Type B pancreatic cell (in vitro differentiated cells): ENCODE data around the gene FAM171A2. TPM values are rescaled to one million over a fixed set of nuclear protein-coding genes. Genes with fewer than 3 reads are reported as not detected.

Experiments used
- DNase-seq: peaks from one replicate; pipeline ENCODE4 v3.0.0; 2021; ENCODE audit warnings: mixed read lengths; ENCODE audit not compliant: unreplicated experiment; ENCODE audit errors: extremely low spot score
- H3K27ac Mint-ChIP-seq: 2 replicates; pipeline ENCODE4 v1.8.0; 2021; ENCODE audit warnings: mild to moderate bottlenecking, mixed read lengths
- H3K27me3 Mint-ChIP-seq: 2 replicates; pipeline ENCODE4 v1.8.0; 2021; ENCODE audit warnings: mixed read lengths
- H3K36me3 Mint-ChIP-seq: 2 replicates; pipeline ENCODE4 v1.8.0; 2021; ENCODE audit warnings: mixed read lengths
- H3K4me1 Mint-ChIP-seq: one replicate; pipeline ENCODE4 v1.8.0; 2021; ENCODE audit warnings: mixed read lengths; ENCODE audit not compliant: unreplicated experiment
- H3K4me3 Mint-ChIP-seq: 2 replicates; pipeline ENCODE4 v1.8.0; 2021; ENCODE audit warnings: mild to moderate bottlenecking, mixed read lengths
- H3K9me3 Mint-ChIP-seq: 2 replicates; pipeline ENCODE4 v1.8.0; 2021; ENCODE audit warnings: mixed read lengths
- total RNA-seq: library from RNA; stranded (reverse); gene quantifications from 2 replicates; pipeline ENCODE4 v1.2.1, GENCODE V29; 2021; ENCODE audit warnings: low replicate concordance
- TF ChIP-seq, protein P1 (sequence below): fragments of 200-600 bp; sonication (generic); conservative IDR thresholded peaks from 2 replicates; pipeline ENCODE4 v1.5.0; 2021; ENCODE audit warnings: antibody characterized with exemption, mild to moderate bottlenecking

FAM171A2 gene
- total RNA-seq, 1 donor from 2014 or later: 34.7 TPM

- Mint-ChIP-seq H3K4me1 (no peaks in the 10 kb centered on the region), H3K9me3 (no peaks in the 10 kb centered on the region), H3K27me3 (peaks cover 27% of the 10 kb centered on the region), H3K27ac (no peak overlapping the region), H3K4me3 (peak overlapping the region; percentile 17), H3K36me3 (peaks cover 9% of the 10 kb centered on the region)
- TF ChIP-seq, protein P1, sequence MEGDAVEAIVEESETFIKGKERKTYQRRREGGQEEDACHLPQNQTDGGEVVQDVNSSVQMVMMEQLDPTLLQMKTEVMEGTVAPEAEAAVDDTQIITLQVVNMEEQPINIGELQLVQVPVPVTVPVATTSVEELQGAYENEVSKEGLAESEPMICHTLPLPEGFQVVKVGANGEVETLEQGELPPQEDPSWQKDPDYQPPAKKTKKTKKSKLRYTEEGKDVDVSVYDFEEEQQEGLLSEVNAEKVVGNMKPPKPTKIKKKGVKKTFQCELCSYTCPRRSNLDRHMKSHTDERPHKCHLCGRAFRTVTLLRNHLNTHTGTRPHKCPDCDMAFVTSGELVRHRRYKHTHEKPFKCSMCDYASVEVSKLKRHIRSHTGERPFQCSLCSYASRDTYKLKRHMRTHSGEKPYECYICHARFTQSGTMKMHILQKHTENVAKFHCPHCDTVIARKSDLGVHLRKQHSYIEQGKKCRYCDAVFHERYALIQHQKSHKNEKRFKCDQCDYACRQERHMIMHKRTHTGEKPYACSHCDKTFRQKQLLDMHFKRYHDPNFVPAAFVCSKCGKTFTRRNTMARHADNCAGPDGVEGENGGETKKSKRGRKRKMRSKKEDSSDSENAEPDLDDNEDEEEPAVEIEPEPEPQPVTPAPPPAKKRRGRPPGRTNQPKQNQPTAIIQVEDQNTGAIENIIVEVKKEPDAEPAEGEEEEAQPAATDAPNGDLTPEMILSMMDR: no peak
- DNase-seq: no peak
These were observed 42.2 kb downstream of the FAM171A2 start for GRCh38 chr17:44321246-44322120.

DNA sequence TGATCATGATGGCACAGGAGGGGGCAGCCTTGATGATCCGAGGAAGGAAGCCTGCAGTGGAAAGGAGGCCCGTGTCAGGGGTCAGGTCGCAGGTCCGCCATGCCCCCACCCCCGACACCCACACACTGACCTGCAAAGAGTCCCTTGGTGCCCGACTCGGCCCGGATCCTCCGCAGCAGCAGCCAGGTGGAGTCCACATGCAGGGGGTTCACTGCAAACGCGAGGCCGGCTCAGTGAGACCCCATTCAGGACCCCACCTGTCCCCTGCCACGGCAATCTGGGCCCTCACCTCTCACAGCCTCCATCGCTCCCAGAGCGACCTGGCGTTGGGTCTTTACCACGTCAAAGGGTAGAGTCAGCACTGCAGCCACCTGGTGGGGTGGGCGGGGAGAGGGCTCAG, 43.6 kb downstream of the FAM171A2 start:
- H3K27ac Mint-ChIP-seq: no peak overlapping the region
- H3K9me3 Mint-ChIP-seq: no peaks in the 10 kb centered on the region
- no peak overlapping the region for H3K4me3 Mint-ChIP-seq
- H3K27me3 Mint-ChIP-seq: peaks cover 38% of the 10 kb centered on the region
- DNase-seq: no peak
- TF ChIP-seq, protein P1: no peak
- H3K36me3 Mint-ChIP-seq: peaks cover 9% of the 10 kb centered on the region
- H3K4me1 Mint-ChIP-seq: peaks cover 9% of the 10 kb centered on the region

GRCh38 chr17:44318077-44318892, 45.4 kb downstream of the FAM171A2 start:
- H3K27ac Mint-ChIP-seq: no peak overlapping the region
- DNase-seq: no peak
- TF ChIP-seq, protein P1: no peak
- no peak overlapping the region for H3K4me3 Mint-ChIP-seq
- peaks cover 9% of the 10 kb centered on the region for H3K4me1 Mint-ChIP-seq
- peaks cover 53% of the 10 kb centered on the region for H3K27me3 Mint-ChIP-seq
- H3K36me3 Mint-ChIP-seq: peaks cover 9% of the 10 kb centered on the region
- H3K9me3 Mint-ChIP-seq: no peaks in the 10 kb centered on the region

DNA sequence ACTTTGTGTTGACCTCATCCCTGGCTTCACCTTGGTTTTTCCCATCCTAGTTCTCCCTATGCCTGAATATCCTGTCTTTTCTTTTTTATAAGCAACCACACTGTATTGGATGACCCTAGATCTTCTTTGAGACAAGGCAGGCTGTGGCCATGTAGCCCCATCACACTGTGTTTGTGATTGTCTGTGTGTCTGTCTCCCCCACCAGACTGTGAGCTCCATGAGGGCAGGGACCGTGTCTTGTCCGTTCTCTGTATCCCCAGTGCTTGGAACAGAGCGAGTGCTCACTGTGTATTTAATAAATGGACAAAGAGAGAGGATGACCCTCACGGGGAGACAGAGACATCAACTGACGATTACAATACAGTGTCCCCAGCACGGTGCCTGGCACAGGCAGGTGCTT, 46.1 kb downstream of the FAM171A2 start:
- H3K36me3 Mint-ChIP-seq: peaks cover 9% of the 10 kb centered on the region
- peaks cover 60% of the 10 kb centered on the region for H3K27me3 Mint-ChIP-seq
- TF ChIP-seq, protein P1: no peak
- peaks cover 9% of the 10 kb centered on the region for H3K4me1 Mint-ChIP-seq
- no peak for DNase-seq
- H3K9me3 Mint-ChIP-seq: no peaks in the 10 kb centered on the region
- H3K27ac Mint-ChIP-seq: no peak overlapping the region
- H3K4me3 Mint-ChIP-seq: peak overlapping the region; percentile 29

- Mint-ChIP-seq H3K27ac (no peak overlapping the region), H3K4me3 (peak overlapping the region; percentile 71), H3K27me3 (peaks cover 69% of the 10 kb centered on the region), H3K9me3 (no peaks in the 10 kb centered on the region), H3K4me1 (peaks cover 9% of the 10 kb centered on the region), H3K36me3 (peaks cover 9% of the 10 kb centered on the region)
- DNase-seq: no peak
- TF ChIP-seq, protein P1: no peak
These were observed 47.6 kb downstream of the FAM171A2 start for GRCh38 chr17:44315760-44316731.
